ENCODE results near the gene TRAPPC2. TPM values are rescaled to one million over a fixed set of nuclear protein-coding genes. Genes with fewer than 3 reads are reported as not detected.

TRAPPC2 gene
- total and polyA plus RNA-seq, 2 of the 13 experiments (the other 11 are each of a cell fraction or from before 2014, with no cell fraction given), result 4.4 to 8.1 TPM

GRCh38 chrX:13778916-13779315 is 44.5 kb upstream of the TRAPPC2 start (continued):
- TF ChIP-seq ZBTB4 (CRISPR knock-in tag; IDR thresholded peaks at IDR 0.05; ENCODE audit: borderline replicate concordance), result no peak
- TF ChIP-seq TSC22D2 (CRISPR knock-in tag; IDR thresholded peaks at IDR 0.05; ENCODE audit: borderline replicate concordance), result no peak

- Histone ChIP-seq H3K79me2 (ENCODE audit: insufficient read depth, low read length) (no peaks in the 10 kb centered on the region), H3K27me3 (ENCODE audit: control insufficient read depth in 1 of 2, insufficient read depth in 2 of 2, low read length in 2 of 2) (no peaks in the 10 kb centered on the region), H3K4me1 (ENCODE audit: insufficient read depth, low read length) (no peaks in the 10 kb centered on the region; the same call in 1 of the 2 replicates), H3K4me2 (ENCODE audit: low read depth, low read length) (no peak overlapping the region), H2AFZ (ENCODE audit: low read length) (no peak overlapping the region), H3K9me3 (ENCODE audit: low read length) (no peaks in the 10 kb centered on the region), H4K20me1 (ENCODE audit: insufficient read depth, low read length) (no peaks in the 10 kb centered on the region), H3K27ac (ENCODE audit: extremely low read length, insufficient read depth, low read length) (no peak overlapping the region), H3K4me3 (replicated peaks in 1 of 3; ENCODE audit: insufficient read depth in 1 of 3, low read depth in 2 of 3, low read length in 3 of 3) (no peak overlapping the region), H3K36me3 (replicated peaks in 1 of 2; ENCODE audit: control insufficient read depth in 1 of 2, insufficient read depth in 2 of 2, low read length in 2 of 2) (0 out of 5 replicates have a peak, but pooled peaks cover 0 to 4% of the 10 kb centered on the region in 2 experiments), H3K9ac (ENCODE audit: insufficient read depth, low read depth, low read length) (no peak overlapping the region)
- no TSS peak for BruUV-seq (replicated peaks)
- WGBS (ENCODE audit: low lambda C conversion rate), result 95% methylated on average over 2 of the region's 4 CpGs
- FAIRE-seq (no peak), DNase-seq (ENCODE audit: low spot score) (no peak), ATAC-seq (no peak)
- ChIA-PET CTCF (ENCODE audit: low intra/inter-chr PET ratio, low total read pairs) (no interaction called here), POLR2A (no interaction called here)
- in situ Hi-C loops (cut with HindIII; ENCODE audit: extremely low pct_ligation_motif_present, low pct_unique_long_range_greater_than_20kb), result no loop called here
- intact Hi-C loops (cut with micrococcal nuclease; ENCODE audit: unreplicated experiment), result no loop called here
- TF ChIP-seq ATF7 (IDR thresholded peaks at IDR 0.05), result no peak
- TF ChIP-seq ATF7 (CRISPR knock-in tag; IDR thresholded peaks at IDR 0.05), result no peak
- TF ChIP-seq SRSF9 (IDR thresholded peaks at IDR 0.05; ENCODE audit: borderline replicate concordance, insufficient read depth, low read depth, low read length, poor library complexity, severe bottlenecking), result no peak
- no peak for TF ChIP-seq CTCF (CRISPR knock-in tag; IDR thresholded peaks at IDR 0.05)
- no peak for TF ChIP-seq HDAC2 (CRISPR knock-in tag; IDR thresholded peaks at IDR 0.05)
- no peak for TF ChIP-seq MTF2 (CRISPR knock-in tag; IDR thresholded peaks at IDR 0.05; ENCODE audit: borderline replicate concordance)
- no peak for TF ChIP-seq MBNL3 (CRISPR knock-in tag; conservative IDR thresholded peaks at IDR 0.05)
- TF ChIP-seq THYN1 (CRISPR knock-in tag; IDR thresholded peaks at IDR 0.05; ENCODE audit: borderline replicate concordance, low read depth), result no peak
- TF ChIP-seq HOXA9 (CRISPR knock-in tag; IDR thresholded peaks at IDR 0.05; ENCODE audit: borderline replicate concordance), result no peak
- no peak for TF ChIP-seq E2F5 (CRISPR knock-in tag; conservative IDR thresholded peaks at IDR 0.05)
- no peak for TF ChIP-seq FIP1L1 (IDR thresholded peaks at IDR 0.05; ENCODE audit: borderline replicate concordance, insufficient read depth, low read depth, low read length)
- TF ChIP-seq ATRX (CRISPR knock-in tag; IDR thresholded peaks at IDR 0.05; ENCODE audit: borderline replicate concordance), result no peak
These were observed 42.0 kb upstream of the TRAPPC2 start for GRCh38 chrX:13776387-13776786.
